ENCODE data around the gene SRPX.

Gene SRPX

GRCh38 chrX:38249965-38250364 lies 29.3 kb upstream of the SRPX start:
- DNase-seq (ENCODE audit: low read depth, low spot score): no peak
- no peak overlapping the region for H3K4me3 ChIP-seq (ENCODE audit: low read depth, low read length)
- POLR2A ChIA-PET: no interaction called here
- CTCF ChIA-PET: interaction anchor here (1.2 kb wide), 1 partner anchor 15 kb away, joined by 3 read pairs; no protein-coding TSS in a partner anchor
- TF ChIP-seq CTCF (IDR thresholded peaks at IDR 0.05; ENCODE audit: insufficient read depth, low read length, missing control alignments): no peak

GRCh38 chrX:38247051-38247450 lies 26.4 kb upstream of the SRPX start:
- no peak overlapping the region for H3K4me3 ChIP-seq (ENCODE audit: low read depth, low read length)
- CTCF ChIA-PET: interaction anchor here (0.6 to 3.3 kb wide), 2 partner anchors 14 to 57 kb away, joined by 3 to 10 read pairs; no protein-coding TSS in a partner anchor
- POLR2A ChIA-PET: no interaction called here
- DNase-seq (ENCODE audit: low read depth, low spot score): no peak
- TF ChIP-seq CTCF (IDR thresholded peaks at IDR 0.05; ENCODE audit: insufficient read depth, low read length, missing control alignments): no peak

GRCh38 chrX:38240541-38240940 lies 19.9 kb upstream of the SRPX start:
- TF ChIP-seq CTCF (IDR thresholded peaks at IDR 0.05; ENCODE audit: insufficient read depth, low read length, missing control alignments): no peak
- POLR2A ChIA-PET: no interaction called here
- no peak overlapping the region for H3K4me3 ChIP-seq (ENCODE audit: low read depth, low read length)
- CTCF ChIA-PET: no interaction called here
- DNase-seq (ENCODE audit: low read depth, low spot score): no peak

DNA sequence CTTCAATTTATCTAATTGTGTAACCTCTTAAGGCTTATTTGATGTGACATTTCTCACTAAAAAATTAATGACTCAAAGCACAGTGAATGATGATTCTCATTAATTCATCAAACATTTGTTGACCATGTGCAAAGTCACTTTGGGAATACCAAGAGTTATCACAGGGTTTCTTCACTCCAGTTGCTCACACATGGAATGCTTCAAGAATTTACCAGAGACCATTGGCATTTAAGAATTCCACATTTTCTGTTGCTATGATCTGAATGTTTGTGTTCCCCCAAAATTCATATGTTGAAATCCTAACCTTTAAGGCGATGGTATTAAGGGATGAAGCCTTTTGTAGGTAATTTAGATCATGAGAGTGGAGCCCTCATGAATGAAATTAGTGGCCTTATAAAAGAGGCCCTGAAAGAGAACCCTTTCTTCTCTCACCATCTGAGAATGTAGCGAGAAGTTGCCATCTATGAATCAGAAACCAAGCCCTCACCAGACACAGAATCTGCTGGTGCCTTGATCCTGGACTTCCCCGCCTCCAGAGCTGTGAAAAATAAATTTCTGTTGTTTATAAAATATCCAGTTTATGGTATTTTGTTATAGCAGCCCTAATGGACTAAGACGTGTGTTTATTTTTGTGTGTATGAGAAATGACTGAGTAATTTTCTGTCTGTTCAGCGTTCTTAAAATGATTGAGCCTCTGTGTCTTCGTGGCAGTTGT lies 16.4 kb upstream of the SRPX start:
- H3K4me3 ChIP-seq (ENCODE audit: low read depth, low read length): no peak overlapping the region
- ChIA-PET POLR2A (no interaction called here), CTCF (interaction anchor here (1.5 kb wide), 1 partner anchor 46 kb away, joined by 3 read pairs; no protein-coding TSS in a partner anchor)
- TF ChIP-seq CTCF (IDR thresholded peaks at IDR 0.05; ENCODE audit: insufficient read depth, low read length, missing control alignments): no peak
- no peak for DNase-seq (ENCODE audit: low read depth, low spot score)

GRCh38 chrX:38233891-38234667 lies 13.4 kb upstream of the SRPX start:
- TF ChIP-seq CTCF (IDR thresholded peaks at IDR 0.05; ENCODE audit: insufficient read depth, low read length, missing control alignments): no peak
- CTCF ChIA-PET: interaction anchor here (0.9 to 1.3 kb wide), 4 partner anchors 15 to 59 kb away, joined by 3 to 4 read pairs (median 3); no protein-coding TSS in a partner anchor
- no peak for DNase-seq (ENCODE audit: low read depth, low spot score)
- H3K4me3 ChIP-seq (ENCODE audit: low read depth, low read length): no peak overlapping the region
- POLR2A ChIA-PET: no interaction called here

GRCh38 chrX:38232079-38232686 lies 11.5 kb upstream of the SRPX start:
- CTCF ChIA-PET: interaction anchor here (1.3 to 1.8 kb wide), 4 partner anchors 12 to 28 kb away, joined by 3 to 5 read pairs (median 4); partner anchors contain the start of gene SRPX
- TF ChIP-seq CTCF (IDR thresholded peaks at IDR 0.05; ENCODE audit: insufficient read depth, low read length, missing control alignments): no peak

More at GRCh38 chrX:38232079-38232686, 11.5 kb upstream of the SRPX start:
- no peak for DNase-seq (ENCODE audit: low read depth, low spot score)
- POLR2A ChIA-PET: no interaction called here
- no peak overlapping the region for H3K4me3 ChIP-seq (ENCODE audit: low read depth, low read length)
